ENCODE data around the gene SF3B3.

DNA sequence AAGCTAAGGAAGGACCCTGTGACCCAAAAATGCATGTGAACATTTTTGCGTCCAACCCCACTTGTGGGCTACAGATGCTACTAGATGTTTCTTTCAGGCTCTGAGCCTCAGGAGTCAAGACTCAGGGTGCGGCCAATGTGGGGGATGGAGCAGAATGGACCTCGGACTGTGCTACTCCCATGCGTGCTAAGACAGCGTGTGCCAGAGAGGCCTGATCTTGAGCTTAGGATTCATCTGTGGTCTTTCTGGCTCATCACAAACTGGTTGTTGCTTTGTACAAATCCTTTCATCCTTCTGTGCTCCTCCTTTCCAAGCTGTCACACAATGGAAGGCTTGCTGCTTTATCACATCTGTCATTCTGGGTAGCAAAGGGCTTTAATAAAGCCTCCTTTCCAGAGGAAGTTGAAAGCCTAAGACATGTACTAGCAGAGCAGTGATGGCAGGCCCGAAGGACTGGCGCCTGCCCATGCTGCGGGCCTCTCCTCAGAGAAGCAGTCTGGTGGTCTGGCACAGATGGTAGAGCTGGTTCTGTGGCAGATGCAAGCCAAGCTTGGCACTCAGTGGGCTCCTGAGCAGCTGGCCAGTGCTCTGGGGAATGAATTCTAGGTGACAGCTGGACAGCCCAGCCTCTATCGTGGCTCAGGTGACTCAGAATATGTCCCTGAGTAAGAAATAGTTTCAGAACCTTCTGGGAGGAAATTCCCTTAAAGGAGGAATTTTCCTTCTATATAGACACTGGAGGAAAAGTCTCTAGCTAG lies 28.0 kb upstream of the SF3B3 start:
- TF ChIP-seq CTCF (IDR thresholded peaks at IDR 0.05) (no peak), POLR2AphosphoS5 (IDR thresholded peaks at IDR 0.05) (no peak)
